Measurements from ENCODE around the gene ST3GAL4. TPM values are rescaled to one million over a fixed set of nuclear protein-coding genes. Genes with fewer than 3 reads are reported as not detected.

The ST3GAL4 gene
- total and polyA plus RNA-seq, 2 donors (not counting 1 experiment from before 2014, with no cell fraction given) = 1.1 to 1.9 TPM

DNA sequence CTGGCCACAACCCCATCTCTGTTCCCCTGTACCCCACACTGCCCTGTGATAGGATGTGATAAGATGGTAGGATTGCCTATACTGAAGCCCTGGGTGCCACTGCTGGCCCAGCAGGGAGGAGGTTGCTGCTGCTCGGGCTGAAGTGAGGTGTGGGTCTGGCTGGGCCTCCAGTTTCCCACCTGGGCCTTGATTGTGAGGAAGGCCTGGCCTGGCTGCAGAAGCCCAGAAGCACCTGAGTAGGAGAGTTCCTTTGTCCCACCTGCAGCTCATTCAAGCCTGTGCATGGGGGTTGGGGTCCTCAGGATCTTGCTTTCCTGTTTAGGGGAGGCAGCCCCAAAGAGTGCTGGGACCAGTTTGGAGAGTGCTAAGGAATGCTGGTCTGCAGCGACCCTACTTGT, 3.3 kb downstream of the ST3GAL4 start:
- 93% methylated on average over 1 of the region's 2 CpGs for WGBS (ENCODE audit: insufficient coverage)
- Histone ChIP-seq H3K4me3 (ENCODE audit: control extremely low read depth in 1 of 5, extremely low read depth in 1 of 5, insufficient read depth in 1 of 5, low read depth in 2 of 5, low read length in 4 of 5) (no peak overlapping the region), H3K27ac (ENCODE audit: low read length in 2 of 2) (no peak overlapping the region), H2AFZ (ENCODE audit: insufficient read depth, low read depth, low read length, poor library complexity, severe bottlenecking) (no peak overlapping the region), H3K79me2 (ENCODE audit: control insufficient read depth, insufficient read depth, low read length) (no peaks in the 10 kb centered on the region), H4K20me1 (ENCODE audit: control insufficient read depth, insufficient read depth, low read length, poor library complexity, severe bottlenecking) (no peaks in the 10 kb centered on the region), H3K27me3 (replicated peaks in 1 of 4; ENCODE audit: control extremely low read depth in 1 of 4, control insufficient read depth in 3 of 4, insufficient read depth in 4 of 4, low read length in 3 of 4) (peaks cover 0 to 13% (median 0%) of the 10 kb centered on the region in 4 experiments), H3K4me2 (replicated peaks; ENCODE audit: low read depth, low read length, poor library complexity, severe bottlenecking) (no peak overlapping the region), H3K36me3 (replicated peaks in 1 of 2; ENCODE audit: control extremely low read depth in 1 of 2, control insufficient read depth in 1 of 2, extremely low read depth in 1 of 2, insufficient read depth in 2 of 2, low read length in 1 of 2) (no peaks in the 10 kb centered on the region), H3K9me3 (ENCODE audit: control extremely low read depth in 1 of 3, control insufficient read depth in 2 of 3, insufficient read depth in 1 of 3, low read length in 2 of 3) (no peaks in the 10 kb centered on the region), H3K4me1 (ENCODE audit: control insufficient read depth in 2 of 2, insufficient read depth in 2 of 2, low read length in 2 of 2) (peaks cover 11 to 17% of the 10 kb centered on the region in 2 donors), H3K9ac (ENCODE audit: low read length) (no peak overlapping the region)
- Mint-ChIP-seq H3K27me3 (no peaks in the 10 kb centered on the region), H3K27ac (no peak overlapping the region), H3K9me3 (ENCODE audit: insufficient read depth) (no peaks in the 10 kb centered on the region), H3K4me3 (no peak overlapping the region), H3K4me1 (peaks cover 14% of the 10 kb centered on the region)
- POLR2A ChIA-PET = no interaction called here
- no peak for DNase-seq
- intact Hi-C loops (cut with micrococcal nuclease) = loop anchor here (10.0 kb wide), 1 partner anchor 54 kb away; the partner anchor contains the start of gene DCPS
- CTCF ChIA-PET = no interaction called here
- no peak for ATAC-seq (ENCODE audit: low read depth)
- TF ChIP-seq EZH2 (IDR thresholded peaks at IDR 0.05; ENCODE audit: borderline replicate concordance, insufficient read depth, low read depth, low read length, poor library complexity, severe bottlenecking) (no peak), CTCF (IDR thresholded peaks at IDR 0.05) (no peak)

- H3K36me3 ChIP-seq (replicated peaks in 1 of 2; ENCODE audit: control extremely low read depth in 1 of 2, control insufficient read depth in 1 of 2, extremely low read depth in 1 of 2, insufficient read depth in 2 of 2, low read length in 1 of 2) = no peaks in the 10 kb centered on the region
- H3K27me3 Mint-ChIP-seq = no peaks in the 10 kb centered on the region
- peaks cover 0 to 13% (median 0%) of the 10 kb centered on the region in 4 experiments for H3K27me3 ChIP-seq (replicated peaks in 1 of 4; ENCODE audit: control extremely low read depth in 1 of 4, control insufficient read depth in 3 of 4, insufficient read depth in 4 of 4, low read length in 3 of 4)
- no peak overlapping the region for H3K27ac ChIP-seq (ENCODE audit: low read length in 2 of 2)
- ATAC-seq (ENCODE audit: low read depth) (no peak), DNase-seq (no peak)
- H3K9ac ChIP-seq (ENCODE audit: low read length) = no peak overlapping the region
- no peaks in the 10 kb centered on the region for H3K79me2 ChIP-seq (ENCODE audit: control insufficient read depth, insufficient read depth, low read length)
- H3K4me3 ChIP-seq (ENCODE audit: control extremely low read depth in 1 of 5, extremely low read depth in 1 of 5, insufficient read depth in 1 of 5, low read depth in 2 of 5, low read length in 4 of 5) = no peak overlapping the region
- H3K27ac Mint-ChIP-seq = no peak overlapping the region
- intact Hi-C loops (cut with micrococcal nuclease) = loop anchor here (10.0 kb wide), 1 partner anchor 55 kb away; the partner anchor contains the start of gene DCPS
- no peak overlapping the region for H2AFZ ChIP-seq (ENCODE audit: insufficient read depth, low read depth, low read length, poor library complexity, severe bottlenecking)
- no peak for TF ChIP-seq EZH2 (IDR thresholded peaks at IDR 0.05; ENCODE audit: borderline replicate concordance, insufficient read depth, low read depth, low read length, poor library complexity, severe bottlenecking)
- no peak for TF ChIP-seq CTCF (IDR thresholded peaks at IDR 0.05)
- no peaks in the 10 kb centered on the region for H4K20me1 ChIP-seq (ENCODE audit: control insufficient read depth, insufficient read depth, low read length, poor library complexity, severe bottlenecking)
- no peaks in the 10 kb centered on the region for H3K9me3 Mint-ChIP-seq (ENCODE audit: insufficient read depth)
- peaks cover 12% of the 10 kb centered on the region for H3K4me1 Mint-ChIP-seq
- CTCF ChIA-PET = no interaction called here
- no peak overlapping the region for H3K4me2 ChIP-seq (replicated peaks; ENCODE audit: low read depth, low read length, poor library complexity, severe bottlenecking)
- WGBS (ENCODE audit: insufficient coverage) = 93% methylated on average over 16 of the region's 16 CpGs
- H3K4me1 ChIP-seq (ENCODE audit: control insufficient read depth in 2 of 2, insufficient read depth in 2 of 2, low read length in 2 of 2) = peaks cover 11 to 15% of the 10 kb centered on the region in 2 donors
- no peak overlapping the region for H3K4me3 Mint-ChIP-seq
- POLR2A ChIA-PET = no interaction called here
- no peaks in the 10 kb centered on the region for H3K9me3 ChIP-seq (ENCODE audit: control extremely low read depth in 1 of 3, control insufficient read depth in 2 of 3, insufficient read depth in 1 of 3, low read length in 2 of 3)
Measured at GRCh38 chr11:126359431-126360048, 4.1 kb downstream of the ST3GAL4 start.
